ENCODE measurements around the gene GOLGA6C. TPM values are rescaled to one million over a fixed set of nuclear protein-coding genes. Genes with fewer than 3 reads are reported as not detected.
"Not testable (repeated sequence)": the region's sequence is repeated elsewhere in the genome, so short reads cannot be mapped to it uniquely, and the experiment has no call there.

GOLGA6C gene
- total and polyA plus RNA-seq, 2 donors (not counting 1 experiment from before 2014, with no cell fraction given), result not detected

GRCh38 chr15:75237316-75237982 lies 20.7 kb upstream of the GOLGA6C start:
- no peak overlapping the region for H3K9ac ChIP-seq (ENCODE audit: low read length)
- no peaks in the 10 kb centered on the region for H3K9me3 ChIP-seq (ENCODE audit: control extremely low read depth in 1 of 3, control insufficient read depth in 2 of 3, insufficient read depth in 1 of 3, low read length in 2 of 3)
- TF ChIP-seq, protein P1, sequence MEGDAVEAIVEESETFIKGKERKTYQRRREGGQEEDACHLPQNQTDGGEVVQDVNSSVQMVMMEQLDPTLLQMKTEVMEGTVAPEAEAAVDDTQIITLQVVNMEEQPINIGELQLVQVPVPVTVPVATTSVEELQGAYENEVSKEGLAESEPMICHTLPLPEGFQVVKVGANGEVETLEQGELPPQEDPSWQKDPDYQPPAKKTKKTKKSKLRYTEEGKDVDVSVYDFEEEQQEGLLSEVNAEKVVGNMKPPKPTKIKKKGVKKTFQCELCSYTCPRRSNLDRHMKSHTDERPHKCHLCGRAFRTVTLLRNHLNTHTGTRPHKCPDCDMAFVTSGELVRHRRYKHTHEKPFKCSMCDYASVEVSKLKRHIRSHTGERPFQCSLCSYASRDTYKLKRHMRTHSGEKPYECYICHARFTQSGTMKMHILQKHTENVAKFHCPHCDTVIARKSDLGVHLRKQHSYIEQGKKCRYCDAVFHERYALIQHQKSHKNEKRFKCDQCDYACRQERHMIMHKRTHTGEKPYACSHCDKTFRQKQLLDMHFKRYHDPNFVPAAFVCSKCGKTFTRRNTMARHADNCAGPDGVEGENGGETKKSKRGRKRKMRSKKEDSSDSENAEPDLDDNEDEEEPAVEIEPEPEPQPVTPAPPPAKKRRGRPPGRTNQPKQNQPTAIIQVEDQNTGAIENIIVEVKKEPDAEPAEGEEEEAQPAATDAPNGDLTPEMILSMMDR (IDR thresholded peaks at IDR 0.05), result no peak
- TF ChIP-seq EZH2 (IDR thresholded peaks at IDR 0.05; ENCODE audit: borderline replicate concordance, insufficient read depth, low read depth, low read length, poor library complexity, severe bottlenecking), result no peak
- POLR2A ChIA-PET, result no interaction called here
- peaks cover 0 to 14% (median 1%) of the 10 kb centered on the region in 4 experiments for H3K27me3 ChIP-seq (replicated peaks in 1 of 4; ENCODE audit: control extremely low read depth in 1 of 4, control insufficient read depth in 3 of 4, insufficient read depth in 4 of 4, low read length in 3 of 4)
- H3K36me3 ChIP-seq (replicated peaks in 1 of 2; ENCODE audit: control extremely low read depth in 1 of 2, control insufficient read depth in 1 of 2, extremely low read depth in 1 of 2, insufficient read depth in 2 of 2, low read length in 1 of 2), result no peaks in the 10 kb centered on the region
- H3K4me1 ChIP-seq (ENCODE audit: control insufficient read depth in 2 of 2, insufficient read depth in 2 of 2, low read length in 2 of 2), result no peaks in the 10 kb centered on the region
- H3K27ac Mint-ChIP-seq, result no peak overlapping the region
- H3K4me2 ChIP-seq (replicated peaks; ENCODE audit: low read depth, low read length, poor library complexity, severe bottlenecking), result no peak overlapping the region
- no peak overlapping the region for H3K27ac ChIP-seq (ENCODE audit: low read length in 2 of 2)
- no peaks in the 10 kb centered on the region for H3K4me1 Mint-ChIP-seq
- peaks cover 24% of the 10 kb centered on the region for H3K27me3 Mint-ChIP-seq
- H3K4me3 Mint-ChIP-seq, result no peak overlapping the region
- intact Hi-C loops (cut with micrococcal nuclease), result no loop called here
- DNase-seq, result no peak
- no peak for ATAC-seq (ENCODE audit: low read depth)
- H2AFZ ChIP-seq (ENCODE audit: insufficient read depth, low read depth, low read length, poor library complexity, severe bottlenecking), result no peak overlapping the region
- no peaks in the 10 kb centered on the region for H3K9me3 Mint-ChIP-seq (ENCODE audit: insufficient read depth)
- no peaks in the 10 kb centered on the region for H4K20me1 ChIP-seq (ENCODE audit: control insufficient read depth, insufficient read depth, low read length, poor library complexity, severe bottlenecking)
- 85% methylated on average over 11 of the region's 11 CpGs for WGBS (ENCODE audit: insufficient coverage)
- no peak overlapping the region for H3K4me3 ChIP-seq (ENCODE audit: control extremely low read depth in 1 of 5, extremely low read depth in 1 of 5, insufficient read depth in 1 of 5, low read depth in 2 of 5, low read length in 4 of 5)
- CTCF ChIA-PET, result no interaction called here
- H3K79me2 ChIP-seq (ENCODE audit: control insufficient read depth, insufficient read depth, low read length), result no peaks in the 10 kb centered on the region

GRCh38 chr15:75238150-75238549 lies 20.0 kb upstream of the GOLGA6C start:
- DNase-seq (no peak), ATAC-seq (ENCODE audit: low read depth) (no peak)
- peaks cover 0 to 11% (median 1%) of the 10 kb centered on the region in 4 experiments for H3K27me3 ChIP-seq (replicated peaks in 1 of 4; ENCODE audit: control extremely low read depth in 1 of 4, control insufficient read depth in 3 of 4, insufficient read depth in 4 of 4, low read length in 3 of 4)
- H3K9me3 Mint-ChIP-seq (ENCODE audit: insufficient read depth), result no peaks in the 10 kb centered on the region
- H3K79me2 ChIP-seq (ENCODE audit: control insufficient read depth, insufficient read depth, low read length), result no peaks in the 10 kb centered on the region
- POLR2A ChIA-PET, result no interaction called here
- H3K4me3 ChIP-seq (ENCODE audit: control extremely low read depth in 1 of 5, extremely low read depth in 1 of 5, insufficient read depth in 1 of 5, low read depth in 2 of 5, low read length in 4 of 5), result no peak overlapping the region
- WGBS (ENCODE audit: insufficient coverage), result 97% methylated on average over 3 of the region's 5 CpGs
- no peaks in the 10 kb centered on the region for H4K20me1 ChIP-seq (ENCODE audit: control insufficient read depth, insufficient read depth, low read length, poor library complexity, severe bottlenecking)
- H3K4me3 Mint-ChIP-seq, result no peak overlapping the region
- no peak overlapping the region for H3K9ac ChIP-seq (ENCODE audit: low read length)
- H3K4me1 ChIP-seq (ENCODE audit: control insufficient read depth in 2 of 2, insufficient read depth in 2 of 2, low read length in 2 of 2), result no peaks in the 10 kb centered on the region
- H3K4me2 ChIP-seq (replicated peaks; ENCODE audit: low read depth, low read length, poor library complexity, severe bottlenecking), result no peak overlapping the region
- H3K9me3 ChIP-seq (ENCODE audit: control extremely low read depth in 1 of 3, control insufficient read depth in 2 of 3, insufficient read depth in 1 of 3, low read length in 2 of 3), result no peaks in the 10 kb centered on the region
- no peak overlapping the region for H2AFZ ChIP-seq (ENCODE audit: insufficient read depth, low read depth, low read length, poor library complexity, severe bottlenecking)
- peaks cover 20% of the 10 kb centered on the region for H3K27me3 Mint-ChIP-seq
- intact Hi-C loops (cut with micrococcal nuclease), result no loop called here
- TF ChIP-seq, protein P1 (IDR thresholded peaks at IDR 0.05), result no peak
- no peak for TF ChIP-seq EZH2 (IDR thresholded peaks at IDR 0.05; ENCODE audit: borderline replicate concordance, insufficient read depth, low read depth, low read length, poor library complexity, severe bottlenecking)
- CTCF ChIA-PET, result no interaction called here
- no peaks in the 10 kb centered on the region for H3K36me3 ChIP-seq (replicated peaks in 1 of 2; ENCODE audit: control extremely low read depth in 1 of 2, control insufficient read depth in 1 of 2, extremely low read depth in 1 of 2, insufficient read depth in 2 of 2, low read length in 1 of 2)
- H3K27ac Mint-ChIP-seq, result no peak overlapping the region
- H3K4me1 Mint-ChIP-seq, result no peaks in the 10 kb centered on the region
- H3K27ac ChIP-seq (ENCODE audit: low read length in 2 of 2), result no peak overlapping the region

DNA sequence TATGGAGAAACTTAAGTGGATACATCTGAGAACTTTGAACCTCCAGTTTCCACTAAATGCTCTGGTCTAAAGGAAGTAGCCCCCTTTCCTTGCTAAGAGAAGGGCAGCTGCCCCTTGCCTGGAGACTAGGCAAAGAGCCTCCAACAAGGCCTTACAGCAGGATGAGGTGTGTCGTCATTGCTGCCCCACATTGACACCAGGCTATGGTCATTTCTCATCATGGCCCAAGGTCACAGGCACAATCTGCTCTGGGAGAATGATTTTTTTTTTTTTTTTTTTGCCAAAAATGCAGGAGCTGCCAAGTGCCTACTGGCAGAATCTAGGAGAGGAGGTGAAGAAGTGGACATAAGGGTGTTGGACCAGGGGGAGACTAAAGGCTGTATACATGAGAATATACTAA lies 12.4 kb upstream of the GOLGA6C start:
- H2AFZ ChIP-seq (ENCODE audit: insufficient read depth, low read depth, low read length, poor library complexity, severe bottlenecking); H3K4me2 ChIP-seq (replicated peaks; ENCODE audit: low read depth, low read length, poor library complexity, severe bottlenecking); CTCF ChIA-PET; H3K36me3 ChIP-seq (replicated peaks in 1 of 2; ENCODE audit: control extremely low read depth in 1 of 2, control insufficient read depth in 1 of 2, extremely low read depth in 1 of 2, insufficient read depth in 2 of 2, low read length in 1 of 2); POLR2A ChIA-PET; H3K4me3 ChIP-seq (ENCODE audit: control extremely low read depth in 1 of 5, extremely low read depth in 1 of 5, insufficient read depth in 1 of 5, low read depth in 2 of 5, low read length in 4 of 5); H3K9me3 Mint-ChIP-seq (ENCODE audit: insufficient read depth); H4K20me1 ChIP-seq (ENCODE audit: control insufficient read depth, insufficient read depth, low read length, poor library complexity, severe bottlenecking); H3K27ac Mint-ChIP-seq; H3K27ac ChIP-seq (ENCODE audit: low read length in 2 of 2); ATAC-seq (ENCODE audit: low read depth); H3K4me1 Mint-ChIP-seq; H3K9ac ChIP-seq (ENCODE audit: low read length); DNase-seq; H3K27me3 Mint-ChIP-seq; H3K27me3 ChIP-seq (replicated peaks in 1 of 4; ENCODE audit: control extremely low read depth in 1 of 4, control insufficient read depth in 3 of 4, insufficient read depth in 4 of 4, low read length in 3 of 4); H3K9me3 ChIP-seq (ENCODE audit: control extremely low read depth in 1 of 3, control insufficient read depth in 2 of 3, insufficient read depth in 1 of 3, low read length in 2 of 3); H3K4me1 ChIP-seq (ENCODE audit: control insufficient read depth in 2 of 2, insufficient read depth in 2 of 2, low read length in 2 of 2); H3K79me2 ChIP-seq (ENCODE audit: control insufficient read depth, insufficient read depth, low read length); H3K4me3 Mint-ChIP-seq; intact Hi-C loops (cut with micrococcal nuclease): not testable (repeated sequence)
- WGBS (ENCODE audit: insufficient coverage), result no CpG with 5 or more reads among the region's 1 CpG

Measured in B cell (primary cell).